Measurements from ENCODE around the gene TSPAN4.

DNA sequence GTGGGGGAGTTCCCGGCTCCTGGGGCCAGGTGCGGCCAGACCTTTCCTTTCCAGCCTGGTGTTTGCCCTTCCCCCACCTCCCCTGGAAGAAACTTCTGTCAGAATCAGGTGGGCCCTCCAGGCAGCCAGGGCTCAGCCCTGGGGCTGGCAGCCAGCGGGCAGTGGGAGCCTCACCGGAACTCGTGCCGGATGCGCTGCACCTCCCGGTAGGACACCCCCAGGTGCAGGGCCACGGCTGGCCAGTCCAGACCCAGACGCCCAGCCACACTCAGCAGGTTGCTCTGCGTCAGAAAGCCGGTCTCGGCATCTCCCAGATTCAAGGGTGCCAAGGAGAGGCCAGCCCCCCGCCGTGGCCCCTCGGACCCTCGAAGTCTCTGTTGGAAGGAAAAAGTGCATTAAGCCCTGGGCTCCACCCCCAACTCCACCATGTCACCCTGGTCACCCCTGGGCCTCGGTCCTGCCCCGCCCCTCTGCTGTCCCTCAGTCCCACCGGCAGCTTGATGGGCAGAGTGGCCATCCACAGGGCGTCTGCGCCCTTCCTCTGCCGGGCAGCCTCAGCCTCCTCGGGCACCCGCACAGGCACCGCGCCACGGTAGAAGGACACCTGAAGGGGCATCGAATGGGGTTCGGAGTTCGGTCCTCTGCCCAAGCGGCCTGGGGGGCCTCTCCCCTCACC is 42.9 kb upstream of the TSPAN4 start:
- TF ChIP-seq POLR2A (IDR thresholded peaks at IDR 0.05) (no peak), CTCF (IDR thresholded peaks at IDR 0.05 in 8 of 11, conservative IDR thresholded peaks at IDR 0.05 in 3 of 11) (no peak)

All from spleen (tissue), 7 donors.